HG03025 (cell line): Measurements from ENCODE around the gene MPZL1.

Source experiments
- ATAC-seq: cut with Tn5 transposase; IDR thresholded peaks from one replicate; pipeline ENCODE4 v1.9.1; 2021; ENCODE audit warnings: mild to moderate bottlenecking, moderate library complexity; ENCODE audit not compliant: unreplicated experiment, low FRiP score

The MPZL1 gene

GRCh38 chr1:167746988-167747655 lies 25.3 kb downstream of the MPZL1 start:
- ATAC-seq, result no peak

- no peak for ATAC-seq
These were observed 26.2 kb downstream of the MPZL1 start for GRCh38 chr1:167747988-167748387.

GRCh38 chr1:167748906-167749305 lies 27.1 kb downstream of the MPZL1 start:
- no peak for ATAC-seq

GRCh38 chr1:167749741-167750140 lies 28.0 kb downstream of the MPZL1 start:
- ATAC-seq, result no peak

GRCh38 chr1:167750641-167751040 lies 28.9 kb downstream of the MPZL1 start:
- no peak for ATAC-seq

- ATAC-seq, result no peak
These were observed 29.9 kb downstream of the MPZL1 start for GRCh38 chr1:167751676-167752075.

GRCh38 chr1:167752219-167752985 lies 30.6 kb downstream of the MPZL1 start:
- no peak for ATAC-seq

- ATAC-seq, result no peak
These were observed 33.9 kb downstream of the MPZL1 start for GRCh38 chr1:167755654-167756053.

GRCh38 chr1:167756730-167757405 lies 35.1 kb downstream of the MPZL1 start:
- ATAC-seq, result no peak

GRCh38 chr1:167757433-167758309 lies 35.9 kb downstream of the MPZL1 start:
- no peak for ATAC-seq

GRCh38 chr1:167761400-167761799 lies 39.6 kb downstream of the MPZL1 start:
- ATAC-seq, result no peak

GRCh38 chr1:167762061-167762746 lies 40.4 kb downstream of the MPZL1 start:
- no peak for ATAC-seq

GRCh38 chr1:167763525-167764220 lies 41.9 kb downstream of the MPZL1 start:
- no peak for ATAC-seq

- ATAC-seq, result no peak
These were observed 42.9 kb downstream of the MPZL1 start for GRCh38 chr1:167764458-167765330.

GRCh38 chr1:167765496-167765895 lies 43.7 kb downstream of the MPZL1 start:
- no peak for ATAC-seq

GRCh38 chr1:167766538-167766937 lies 44.8 kb downstream of the MPZL1 start:
- ATAC-seq, result no peak

- no peak for ATAC-seq
These were observed 46.0 kb downstream of the MPZL1 start for GRCh38 chr1:167767761-167768160.

GRCh38 chr1:167770127-167770526 lies 48.3 kb downstream of the MPZL1 start:
- no peak for ATAC-seq
